IPS DF 19.7 (cell line): Measurements from ENCODE around the gene GP5.

Experiments used
- DNase-seq: peaks from one replicate; pipeline ENCODE4 v3.0.0-alpha.2; 2013; ENCODE audit warnings: low read depth, low spot score

Gene GP5

GRCh38 chr3:194375473-194376240 lies 23.4 kb downstream of the GP5 start:
- DNase-seq: no peak

DNA sequence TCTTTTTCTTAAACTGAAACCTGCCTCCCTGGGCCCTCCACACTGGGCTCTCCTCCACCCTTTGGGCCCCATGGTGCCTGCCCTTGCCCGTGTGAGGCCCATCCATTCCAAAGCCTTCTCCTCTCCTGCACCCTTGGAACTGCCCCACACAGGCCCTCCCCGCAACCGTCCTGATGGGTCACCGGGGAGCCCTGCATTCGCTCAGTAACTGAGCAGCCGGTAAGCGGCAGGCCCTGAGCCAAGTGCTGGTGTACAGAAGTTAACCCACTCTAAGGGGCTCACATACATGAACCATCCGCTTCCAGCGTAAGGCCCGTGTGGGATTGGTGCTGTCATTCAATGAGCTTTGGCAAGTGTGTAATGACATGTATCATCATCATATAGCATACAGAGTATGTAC lies 24.1 kb downstream of the GP5 start:
- DNase-seq: no peak

- no peak for DNase-seq
Observed at GRCh38 chr3:194373899-194374298, 25.2 kb downstream of the GP5 start.

DNA sequence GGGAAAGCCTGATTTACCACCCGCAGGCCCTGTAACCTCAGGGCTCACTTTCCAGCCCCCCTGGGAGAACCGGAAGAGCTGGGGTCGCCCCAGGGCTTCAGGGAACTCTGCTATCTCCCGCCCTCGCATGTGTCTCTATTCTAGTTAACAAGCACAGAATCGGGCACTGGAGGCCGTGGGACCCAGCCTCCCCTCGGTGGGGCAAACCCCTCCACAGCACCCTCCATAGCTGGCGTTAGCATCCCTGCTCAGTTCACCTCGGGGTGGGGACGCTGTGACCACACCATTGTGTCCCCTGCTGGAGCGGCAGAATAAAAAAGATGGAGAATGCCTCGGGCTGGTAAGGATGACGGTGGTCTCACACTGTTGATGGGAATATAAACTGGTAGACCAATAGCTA lies 26.0 kb downstream of the GP5 start:
- no peak for DNase-seq

- no peak for DNase-seq
Observed at GRCh38 chr3:194370753-194371152, 28.3 kb downstream of the GP5 start.

DNA sequence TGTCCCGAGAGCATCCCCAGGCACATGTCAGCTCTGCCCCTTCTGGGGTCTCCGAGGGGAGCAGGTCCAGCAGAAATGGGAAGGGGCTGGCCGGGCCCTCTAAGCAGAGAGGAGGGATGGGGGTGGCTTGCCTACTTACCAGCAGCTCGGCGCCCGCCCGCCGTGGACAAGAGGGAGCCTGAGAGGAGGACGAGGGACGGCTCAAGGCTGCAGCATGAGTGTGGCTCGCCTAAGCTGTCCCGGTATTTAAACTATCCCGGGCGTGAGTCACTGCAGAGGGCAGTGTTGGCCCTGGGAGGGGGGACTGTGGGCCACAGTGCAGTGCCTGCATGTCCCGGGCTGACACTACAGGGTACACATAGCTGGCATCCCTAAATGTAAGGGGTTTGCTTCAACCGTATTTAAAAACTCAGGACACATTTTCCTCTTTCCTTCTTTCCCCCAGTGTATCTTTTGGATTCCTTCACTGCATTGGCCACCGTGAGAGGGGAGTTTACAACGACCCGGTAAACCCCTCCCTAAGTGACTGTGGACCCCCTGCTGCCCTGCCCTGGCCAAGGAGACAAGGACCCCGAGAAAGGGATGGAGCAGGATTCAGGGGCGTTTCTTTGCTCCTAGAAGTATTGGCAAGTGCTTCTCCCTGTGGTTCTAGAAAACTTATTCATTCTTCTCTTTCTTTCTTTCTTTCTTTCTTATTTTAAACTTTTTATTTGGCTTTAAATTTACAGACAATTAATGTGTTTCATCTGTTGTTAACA lies 29.4 kb downstream of the GP5 start, which contains the start of gene LRRC15:
Gene LRRC15 (minus strand): TSS at position 222 of the 758 bp plus-strand sequence. CDS start 8,700 bp downstream, outside the sequence.
- no peak for DNase-seq

DNA sequence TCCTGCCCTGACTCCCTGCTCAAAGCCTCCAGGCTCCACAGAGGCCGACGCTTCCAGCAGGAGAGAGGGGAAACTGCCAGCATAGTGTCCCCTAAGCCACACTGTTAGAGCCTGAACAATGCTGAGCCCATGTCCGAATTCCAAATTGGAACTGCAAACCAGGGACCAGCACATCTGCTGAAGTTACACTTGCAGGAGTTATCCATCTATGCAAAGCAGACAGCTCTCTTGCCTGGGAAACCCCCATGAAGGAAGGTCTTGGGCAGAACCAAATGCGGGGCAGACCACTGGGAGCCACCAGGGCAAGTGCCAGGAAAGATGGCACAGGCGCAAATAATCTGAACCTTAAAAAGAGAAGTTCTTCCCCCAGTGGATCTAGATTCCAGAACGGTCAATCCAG lies 30.1 kb downstream of the GP5 start:
- DNase-seq: no peak

DNA sequence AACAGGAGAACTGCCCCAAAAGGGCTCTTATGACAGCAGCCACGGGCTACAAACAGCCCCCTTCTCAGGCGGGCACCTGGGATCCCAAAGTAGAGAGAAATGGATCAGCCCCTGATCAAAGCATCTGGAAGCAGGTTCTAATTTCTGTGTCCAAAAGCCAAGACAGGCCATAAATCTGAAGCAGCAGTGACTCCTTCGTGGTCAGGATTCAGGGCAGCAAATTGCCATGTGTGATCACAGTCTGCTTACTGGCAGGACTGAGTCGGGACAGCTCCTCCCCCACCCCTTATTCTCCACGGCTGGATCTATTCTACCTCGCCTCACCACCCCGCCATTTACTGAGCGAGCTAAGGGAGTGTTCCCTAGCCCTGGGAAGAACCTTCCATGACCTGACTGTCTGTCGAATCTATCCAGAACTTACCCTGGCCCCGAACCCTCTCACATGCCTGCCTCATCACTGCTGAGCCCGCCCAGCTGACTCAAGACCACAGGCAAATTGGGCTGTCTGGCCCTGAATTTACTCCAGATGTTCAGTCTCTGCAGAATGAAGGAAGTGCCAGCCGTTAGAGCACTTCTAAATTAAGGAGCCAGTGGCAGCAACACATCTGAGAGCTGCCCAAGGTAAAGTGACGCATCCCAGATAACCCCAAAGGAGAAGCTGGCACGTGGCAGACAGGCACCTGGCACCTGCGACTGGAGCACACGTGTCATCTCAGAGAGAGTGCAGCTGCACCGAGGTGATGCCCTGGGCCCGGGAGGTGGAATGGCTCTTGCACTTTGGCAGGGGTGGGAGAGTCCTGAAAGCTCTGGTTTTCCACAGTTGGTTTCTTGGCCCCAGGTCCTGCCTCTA lies 30.8 kb downstream of the GP5 start:
- no peak for DNase-seq

GRCh38 chr3:194365978-194366490 lies 33.0 kb downstream of the GP5 start:
- no peak for DNase-seq

DNA sequence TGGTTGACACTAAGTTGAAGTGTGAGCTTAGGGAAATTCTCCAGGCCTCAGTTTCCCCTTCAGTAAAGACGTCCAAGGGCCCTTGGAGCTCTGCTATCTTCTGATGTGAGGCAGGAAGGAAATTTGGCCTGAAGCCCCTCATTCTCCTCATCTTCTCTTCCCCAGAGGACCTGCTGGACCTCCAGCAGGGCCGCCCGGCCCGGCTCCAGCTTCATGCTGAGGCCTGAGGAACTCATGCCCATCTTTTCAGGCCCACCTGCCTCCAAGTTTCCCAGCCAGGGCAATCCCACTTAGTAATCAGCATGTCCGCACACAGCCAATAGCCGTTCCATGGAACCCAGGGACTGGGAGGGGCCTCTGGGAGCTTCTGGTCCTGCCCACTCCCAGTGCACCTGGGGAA lies 33.5 kb downstream of the GP5 start:
- DNase-seq: no peak

GRCh38 chr3:194364652-194365434 lies 34.2 kb downstream of the GP5 start:
- no peak for DNase-seq

DNA sequence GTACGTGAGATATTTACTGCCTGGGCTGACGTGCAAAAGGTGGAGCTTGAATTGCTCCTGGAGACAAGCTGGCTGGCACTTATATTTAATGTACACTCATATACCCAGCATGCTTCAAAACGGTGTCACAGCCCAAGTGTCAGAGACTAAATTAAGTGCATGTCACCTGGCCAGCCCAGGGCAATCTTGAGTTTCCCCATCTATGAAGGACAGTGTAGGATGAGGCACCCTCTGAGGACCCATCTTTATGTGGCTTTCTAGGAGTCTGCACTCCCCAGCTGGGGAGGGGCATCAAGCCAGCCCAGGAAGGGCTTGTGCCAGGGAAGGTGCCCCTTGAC lies 34.8 kb downstream of the GP5 start:
- no peak for DNase-seq

DNA sequence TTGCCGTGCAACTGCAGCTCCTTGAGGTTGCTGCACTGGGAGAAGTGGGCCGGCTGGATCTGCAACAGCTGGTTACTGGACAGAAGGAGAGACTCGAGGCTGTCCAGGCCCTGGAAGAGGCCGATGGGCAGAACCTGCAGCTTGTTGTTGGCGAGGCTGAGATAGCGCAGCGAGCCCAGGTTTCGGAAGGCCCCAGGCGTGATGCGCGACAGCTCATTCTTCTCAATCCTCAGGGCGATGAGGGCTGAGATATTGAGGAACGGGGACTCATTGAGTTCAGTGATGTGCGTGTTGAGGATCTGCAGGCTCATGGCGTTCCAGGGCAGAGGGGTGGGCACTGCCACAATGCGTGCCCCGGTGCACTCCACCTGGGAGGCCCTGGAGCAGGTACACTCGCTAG lies 38.5 kb downstream of the GP5 start:
- no peak for DNase-seq

DNA sequence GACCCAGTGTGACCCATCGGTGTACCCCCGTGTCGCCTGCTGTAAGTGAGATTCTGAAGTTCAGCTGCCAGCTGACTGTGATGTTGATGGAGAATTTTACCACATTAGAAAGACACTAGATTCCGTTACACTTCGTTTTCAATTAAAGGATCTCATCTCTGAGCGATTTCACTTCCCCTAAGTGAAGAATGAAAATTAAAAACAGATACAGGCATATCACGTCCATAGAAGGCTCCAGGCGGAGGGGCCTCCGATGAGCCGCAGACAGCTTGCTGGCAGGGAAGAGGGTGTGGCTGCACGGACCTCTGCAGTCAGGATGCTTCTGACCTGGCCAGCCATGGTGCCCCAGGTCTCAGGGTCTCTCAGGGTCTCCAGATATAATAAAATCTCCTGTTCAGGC lies 41.4 kb downstream of the GP5 start:
- no peak for DNase-seq

GRCh38 chr3:194355379-194355778 lies 43.7 kb downstream of the GP5 start:
- DNase-seq: no peak

GRCh38 chr3:194354315-194354714 lies 44.8 kb downstream of the GP5 start:
- DNase-seq: no peak

DNA sequence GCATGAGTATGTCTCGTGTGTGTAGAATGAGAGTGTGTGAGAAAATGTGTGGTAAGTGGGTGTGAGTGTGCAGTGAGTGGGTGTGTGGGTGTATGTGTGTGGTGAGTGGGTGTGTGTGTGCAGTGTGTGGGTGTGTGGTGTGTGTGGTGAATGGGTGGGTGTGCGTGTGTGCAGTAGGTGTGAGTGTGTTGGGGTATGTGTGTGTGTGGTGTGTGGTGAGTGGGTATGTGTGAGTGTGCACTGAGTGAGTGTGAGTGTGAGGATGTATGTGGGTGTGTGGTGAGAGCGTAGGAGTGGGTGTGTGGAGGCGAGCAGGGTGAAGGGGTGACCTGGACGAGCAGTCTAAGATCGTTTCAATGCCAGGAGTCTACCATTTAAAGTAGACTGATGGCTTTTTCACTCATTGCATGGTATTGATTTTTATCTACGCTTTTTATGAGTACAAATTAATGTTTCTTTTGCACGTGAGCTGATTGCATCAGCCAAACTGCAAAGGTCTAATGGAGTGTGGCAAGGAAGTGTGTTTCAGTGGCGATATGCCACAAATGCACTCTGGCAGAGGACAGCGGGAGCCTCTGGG lies 46.3 kb downstream of the GP5 start:
- DNase-seq: no peak

GRCh38 chr3:194351952-194352536 lies 47.0 kb downstream of the GP5 start:
- DNase-seq: no peak

DNA sequence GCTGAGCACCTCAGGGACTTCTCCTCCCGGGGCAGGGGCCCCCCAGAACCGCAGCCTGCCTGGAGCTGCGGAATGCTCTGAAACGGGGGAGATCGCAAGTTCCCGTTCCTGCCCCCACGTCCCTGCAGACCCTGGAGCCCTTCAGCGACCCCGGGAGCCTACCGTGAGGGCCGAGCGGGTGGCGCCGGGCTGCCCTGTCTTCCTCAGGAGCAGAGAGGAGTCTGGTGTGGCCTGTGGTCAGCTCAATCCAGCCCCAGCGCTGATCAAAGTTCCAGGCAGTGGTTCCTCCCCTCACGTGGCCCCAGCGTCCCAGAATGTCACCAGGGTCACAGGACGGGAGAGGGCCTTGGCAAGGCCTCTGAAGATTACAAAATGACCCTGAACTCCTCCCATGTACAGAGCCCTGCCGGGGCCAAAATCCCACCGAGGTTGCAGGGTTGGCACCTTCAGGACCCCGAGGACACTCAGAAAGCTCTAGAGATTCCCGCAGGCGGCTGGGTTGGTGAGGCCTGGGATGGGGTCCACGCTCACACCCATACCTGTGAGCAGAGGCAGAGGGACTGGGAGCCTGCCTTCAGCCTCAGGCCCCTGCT lies 47.9 kb downstream of the GP5 start, which contains the start of gene CPN2:
Gene CPN2 (minus strand): TSS at position 249 of the 593 bp plus-strand sequence. CDS start 8,626 bp downstream, outside the sequence.
- no peak for DNase-seq

DNA sequence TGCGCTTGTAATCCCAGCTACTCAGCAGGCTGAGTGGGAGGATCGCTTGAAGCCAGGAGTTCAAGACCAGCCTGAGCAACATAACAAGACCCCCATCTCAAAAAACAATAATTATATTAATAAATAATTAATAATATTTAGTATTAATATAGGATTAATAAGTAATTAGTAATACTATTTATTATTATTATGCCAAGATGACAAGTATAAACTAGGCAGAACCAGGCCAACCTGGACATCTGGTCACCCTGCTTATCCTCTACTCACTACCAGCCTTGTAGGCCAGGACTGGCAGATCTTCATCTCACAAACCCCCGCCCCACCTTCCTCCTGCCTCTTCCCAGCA lies 48.4 kb downstream of the GP5 start:
- DNase-seq: no peak
